Body of pancreas (tissue), 4 donors: ENCODE measurements around the gene LRRC7.

Experiments used
- CTCF ChIP-seq, 7 experiments: fragments of 450-650 bp in 4 of 7; fragments of 200-600 bp in 3 of 7; sonication (generic) in 3 of 7; IDR thresholded peaks; one replicate each; pipeline ENCODE4 v1.5.1; 2016 to 2019; ENCODE audit warnings: antibody characterized with exemption in 7 of 7
- POLR2A ChIP-seq, 3 donors: fragments of 450-650 bp; IDR thresholded peaks; one replicate each; pipeline ENCODE4 v1.6.1; 2016; ENCODE audit warnings: antibody characterized with exemption in 3 of 3, mild to moderate bottlenecking in 2 of 3

GRCh38 chr1:69967245-69967766, 399.6 kb downstream of the LRRC7 start:
- TF ChIP-seq CTCF (IDR thresholded peaks at IDR 0.05) = no peak
- TF ChIP-seq POLR2A (IDR thresholded peaks at IDR 0.05) = no peak
